HEK293T (cell line): ENCODE measurements around the gene PLXND1.

Source experiments
- CTCF ChIA-PET: fragments of 350-600 bp; formaldehyde crosslinking; extraction: SDS; loops from one replicate; lab custom pipeline; 2021; ENCODE audit warnings: antibody characterized with exemption, inconsistent platforms; lab: Yijun Ruan, JAX
- POLR2A ChIA-PET: fragments of 350-600 bp; formaldehyde crosslinking; extraction: SDS; loops from one replicate; lab custom pipeline; 2020; ENCODE audit warnings: antibody characterized with exemption, inconsistent platforms; lab: Yijun Ruan, JAX
- DNase-seq: peaks from one replicate; pipeline ENCODE4 v3.0.0; 2012; ENCODE audit warnings: mixed read lengths; ENCODE audit errors: extremely low spot score
- ARNT ChIP-seq: fragments of 450-650 bp; IDR thresholded peaks from 2 replicates; pipeline ENCODE4 v1.6.1; 2017; ENCODE audit warnings: mild to moderate bottlenecking
- BHLHE40 ChIP-seq: fragments of 450-650 bp; IDR thresholded peaks from 2 replicates; pipeline ENCODE4 v1.6.1; 2016; ENCODE audit warnings: mild to moderate bottlenecking, moderate library complexity, borderline replicate concordance
- CTBP1 ChIP-seq: fragments of 450-650 bp; IDR thresholded peaks from 2 replicates; pipeline ENCODE4 v1.6.1; 2016; ENCODE audit warnings: borderline replicate concordance
- ELF4 ChIP-seq: fragments of 450-650 bp; IDR thresholded peaks from 2 replicates; pipeline ENCODE4 v1.6.1; 2017; ENCODE audit warnings: antibody characterized with exemption
- FOXA1 ChIP-seq: fragments of 450-650 bp; IDR thresholded peaks from 2 replicates; pipeline ENCODE4 v1.6.1; 2016; ENCODE audit warnings: mild to moderate bottlenecking
- FOXK2 ChIP-seq: fragments of 450-650 bp; IDR thresholded peaks from 2 replicates; pipeline ENCODE4 v1.6.1; 2016; ENCODE audit warnings: mild to moderate bottlenecking
- FOXM1 ChIP-seq: fragments of 450-650 bp; IDR thresholded peaks from 2 replicates; pipeline ENCODE4 v1.6.1; 2017; ENCODE audit warnings: mild to moderate bottlenecking, borderline replicate concordance
- HDGF ChIP-seq: fragments of 450-650 bp; IDR thresholded peaks from 2 replicates; pipeline ENCODE4 v1.6.1; 2017; ENCODE audit warnings: antibody characterized with exemption, borderline replicate concordance
- L3MBTL2 ChIP-seq: fragments of 450-650 bp; conservative IDR thresholded peaks from 2 replicates; pipeline ENCODE4 v1.6.1; 2016; ENCODE audit warnings: mild to moderate bottlenecking
- LEF1 ChIP-seq: fragments of 450-650 bp; IDR thresholded peaks from 2 replicates; pipeline ENCODE4 v1.6.1; 2017; ENCODE audit warnings: mild to moderate bottlenecking, borderline replicate concordance
- NFRKB ChIP-seq: fragments of 450-650 bp; IDR thresholded peaks from 2 replicates; pipeline ENCODE4 v1.6.1; 2016; ENCODE audit warnings: mild to moderate bottlenecking, moderate library complexity
- PKNOX1 ChIP-seq: fragments of 450-650 bp; IDR thresholded peaks from 2 replicates; pipeline ENCODE4 v1.6.1; 2016
- SP1 ChIP-seq: fragments of 450-650 bp; IDR thresholded peaks from 2 replicates; pipeline ENCODE4 v1.6.1; 2017
- SUZ12 ChIP-seq: fragments of 450-650 bp; IDR thresholded peaks from 2 replicates; pipeline ENCODE4 v1.6.1; 2016; ENCODE audit warnings: mild to moderate bottlenecking
- TARDBP ChIP-seq: fragments of 450-650 bp; IDR thresholded peaks from 2 replicates; pipeline ENCODE4 v1.6.1; 2016
- ZNF384 ChIP-seq: fragments of 450-650 bp; IDR thresholded peaks from 2 replicates; pipeline ENCODE4 v1.6.1; 2016

Gene PLXND1

GRCh38 chr3:129606636-129607390 is at the start of gene PLXND1:
Gene PLXND1 (minus strand): TSS chr3:129606676. CDS start chr3:129606639, 37 bp downstream.
- TF ChIP-seq ELF4 (no peak), L3MBTL2 (no peak), NFRKB (no peak), ZNF384 (no peak), LEF1 (no peak), FOXA1 (no peak), PKNOX1 (no peak)
- CTCF ChIA-PET = no interaction called here
- POLR2A ChIA-PET = no interaction called here
- peak; percentile 77 for DNase-seq

- CTCF ChIA-PET = no interaction called here
- no peak for DNase-seq
- TF ChIP-seq PKNOX1 (no peak), ELF4 (no peak), ZNF384 (no peak)
- POLR2A ChIA-PET = interaction anchor here (0.6 kb wide), 1 partner anchor 242 kb away, joined by 3 read pairs; no protein-coding TSS in a partner anchor
Observed at GRCh38 chr3:129655291-129655700, 48.8 kb upstream of the PLXND1 start.

GRCh38 chr3:129654131-129654530 is 47.7 kb upstream of the PLXND1 start:
- TF ChIP-seq LEF1 = no peak
- no peak for DNase-seq
- ChIA-PET CTCF (no interaction called here), POLR2A (no interaction called here)

- POLR2A ChIA-PET = no interaction called here
- no peak for DNase-seq
- CTCF ChIA-PET = interaction anchor here (0.6 kb wide), 2 partner anchors 168 to 289 kb away, joined by 3 read pairs; no protein-coding TSS in a partner anchor
- TF ChIP-seq ELF4 (no peak), CTBP1 (no peak), ZNF384 (no peak), LEF1 (no peak)
Observed at GRCh38 chr3:129653019-129653418, 46.5 kb upstream of the PLXND1 start.

GRCh38 chr3:129651435-129652202 is 45.1 kb upstream of the PLXND1 start:
- ChIA-PET POLR2A (no interaction called here), CTCF (interaction anchor here (0.6 to 0.7 kb wide), 2 partner anchors 13 to 22 kb away, joined by 3 read pairs; no protein-coding TSS in a partner anchor)
- TF ChIP-seq HDGF (no peak), L3MBTL2 (no peak), LEF1 (no peak), BHLHE40 (no peak), ARNT (no peak), FOXK2 (no peak), FOXM1 (no peak), FOXA1 (no peak), SUZ12 (no peak), SP1 (no peak), ELF4 (no peak), CTBP1 (no peak), TARDBP (no peak), PKNOX1 (no peak), NFRKB (no peak), ZNF384 (no peak)
- no peak for DNase-seq

GRCh38 chr3:129650256-129650872 is 43.9 kb upstream of the PLXND1 start:
- POLR2A ChIA-PET = no interaction called here
- DNase-seq = peak; percentile 63
- CTCF ChIA-PET = interaction anchor here (0.9 kb wide), 1 partner anchor 179 kb away, joined by 4 read pairs; no protein-coding TSS in a partner anchor
- TF ChIP-seq BHLHE40 (no peak), FOXK2 (no peak), HDGF (no peak), CTBP1 (no peak), TARDBP (no peak), LEF1 (no peak)
